NB4 (cell line): ENCODE data around the gene PRPH2.

ENCODE experiments used
- POLR2A ChIP-seq: IDR thresholded peaks from 2 replicates; pipeline ENCODE4 v1.6.1; 2011; ENCODE audit warnings: mild to moderate bottlenecking; ENCODE audit not compliant: insufficient read length; ENCODE audit errors: extremely low read depth
- TF ChIP-seq, protein P1 (sequence below): IDR thresholded peaks from one replicate; pipeline ENCODE4 v1.5.1; 2012; ENCODE audit warnings: low read depth, low read length
- TF ChIP-seq, protein P2 (sequence below): IDR thresholded peaks from 2 replicates; pipeline ENCODE4 v1.6.1; 2011; ENCODE audit warnings: low read depth, low read length

DNA sequence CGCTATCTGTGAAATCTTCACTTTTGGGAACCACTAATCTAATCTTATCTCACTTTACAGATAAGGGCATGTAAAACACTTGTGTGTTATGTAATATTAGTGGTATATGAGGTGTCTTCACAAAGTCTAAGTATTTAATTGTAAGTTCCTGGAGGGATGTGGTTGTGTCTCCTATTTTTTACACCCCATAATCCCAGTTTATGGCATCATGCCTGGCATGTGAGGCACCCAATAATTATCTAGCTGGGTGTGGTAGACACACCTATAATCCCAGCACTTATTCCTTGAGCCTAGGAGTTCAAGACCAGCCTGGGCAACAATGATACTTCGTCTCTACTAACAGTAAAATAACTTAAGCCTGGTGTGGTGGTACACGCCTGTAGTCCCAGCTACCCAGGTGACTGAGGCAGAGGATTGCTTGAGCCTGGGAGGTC lies 40.0 kb upstream of the PRPH2 start:
- TF ChIP-seq, protein P1, sequence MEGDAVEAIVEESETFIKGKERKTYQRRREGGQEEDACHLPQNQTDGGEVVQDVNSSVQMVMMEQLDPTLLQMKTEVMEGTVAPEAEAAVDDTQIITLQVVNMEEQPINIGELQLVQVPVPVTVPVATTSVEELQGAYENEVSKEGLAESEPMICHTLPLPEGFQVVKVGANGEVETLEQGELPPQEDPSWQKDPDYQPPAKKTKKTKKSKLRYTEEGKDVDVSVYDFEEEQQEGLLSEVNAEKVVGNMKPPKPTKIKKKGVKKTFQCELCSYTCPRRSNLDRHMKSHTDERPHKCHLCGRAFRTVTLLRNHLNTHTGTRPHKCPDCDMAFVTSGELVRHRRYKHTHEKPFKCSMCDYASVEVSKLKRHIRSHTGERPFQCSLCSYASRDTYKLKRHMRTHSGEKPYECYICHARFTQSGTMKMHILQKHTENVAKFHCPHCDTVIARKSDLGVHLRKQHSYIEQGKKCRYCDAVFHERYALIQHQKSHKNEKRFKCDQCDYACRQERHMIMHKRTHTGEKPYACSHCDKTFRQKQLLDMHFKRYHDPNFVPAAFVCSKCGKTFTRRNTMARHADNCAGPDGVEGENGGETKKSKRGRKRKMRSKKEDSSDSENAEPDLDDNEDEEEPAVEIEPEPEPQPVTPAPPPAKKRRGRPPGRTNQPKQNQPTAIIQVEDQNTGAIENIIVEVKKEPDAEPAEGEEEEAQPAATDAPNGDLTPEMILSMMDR: no peak
- TF ChIP-seq POLR2A: no peak
- TF ChIP-seq, protein P2, sequence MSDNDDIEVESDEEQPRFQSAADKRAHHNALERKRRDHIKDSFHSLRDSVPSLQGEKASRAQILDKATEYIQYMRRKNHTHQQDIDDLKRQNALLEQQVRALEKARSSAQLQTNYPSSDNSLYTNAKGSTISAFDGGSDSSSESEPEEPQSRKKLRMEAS: no peak
